Brain pericyte (primary cell): ENCODE measurements around the gene SLC25A22.

Experiments used
- DNase-seq: peaks from one replicate; pipeline ENCODE4 v3.0.0-alpha.2; 2012; ENCODE audit warnings: low read depth, low spot score

SLC25A22 gene

GRCh38 chr11:798093-798713 lies at the start of gene SLC25A22:
Gene SLC25A22 (minus strand): TSS chr11:798281. CDS start chr11:795006, 3,275 bp downstream.
- DNase-seq: no peak

GRCh38 chr11:847876-848275 lies 49.8 kb upstream of the SLC25A22 start:
- no peak for DNase-seq

GRCh38 chr11:846496-847098 lies 48.5 kb upstream of the SLC25A22 start:
- no peak for DNase-seq

GRCh38 chr11:845872-846495 lies 47.9 kb upstream of the SLC25A22 start:
- no peak for DNase-seq

GRCh38 chr11:844693-845644 lies 46.9 kb upstream of the SLC25A22 start:
- DNase-seq: peak; percentile 82

- no peak for DNase-seq
Observed at GRCh38 chr11:843818-844692, 46.0 kb upstream of the SLC25A22 start.

GRCh38 chr11:843086-843734 lies 45.1 kb upstream of the SLC25A22 start:
- no peak for DNase-seq

GRCh38 chr11:842370-843002 lies 44.4 kb upstream of the SLC25A22 start, which contains the start of the genes POLR2L and TSPAN4:
Gene POLR2L (minus strand): TSS chr11:842529. CDS start chr11:842508, 21 bp downstream.
Gene TSPAN4 (plus strand): TSS chr11:842852. CDS start chr11:850305, 7,453 bp downstream.
- no peak for DNase-seq

GRCh38 chr11:841981-842369 lies 43.9 kb upstream of the SLC25A22 start:
- no peak for DNase-seq

GRCh38 chr11:839875-840617 lies 42.0 kb upstream of the SLC25A22 start:
- DNase-seq: no peak

GRCh38 chr11:839280-839623 lies 41.2 kb upstream of the SLC25A22 start:
- DNase-seq: no peak

GRCh38 chr11:838441-839279 lies 40.6 kb upstream of the SLC25A22 start:
- no peak for DNase-seq

- DNase-seq: no peak
Observed at GRCh38 chr11:837990-838307, 39.9 kb upstream of the SLC25A22 start.

- no peak for DNase-seq
Observed at GRCh38 chr11:837189-837989, 39.3 kb upstream of the SLC25A22 start.

- DNase-seq: no peak
Observed at GRCh38 chr11:836700-837099, 38.6 kb upstream of the SLC25A22 start.

- no peak for DNase-seq
Observed at GRCh38 chr11:836274-836673, 38.2 kb upstream of the SLC25A22 start.
